ENCODE results near the gene LIPF. TPM values are rescaled to one million over a fixed set of nuclear protein-coding genes. Genes with fewer than 3 reads are reported as not detected.

Gene LIPF, protein sequence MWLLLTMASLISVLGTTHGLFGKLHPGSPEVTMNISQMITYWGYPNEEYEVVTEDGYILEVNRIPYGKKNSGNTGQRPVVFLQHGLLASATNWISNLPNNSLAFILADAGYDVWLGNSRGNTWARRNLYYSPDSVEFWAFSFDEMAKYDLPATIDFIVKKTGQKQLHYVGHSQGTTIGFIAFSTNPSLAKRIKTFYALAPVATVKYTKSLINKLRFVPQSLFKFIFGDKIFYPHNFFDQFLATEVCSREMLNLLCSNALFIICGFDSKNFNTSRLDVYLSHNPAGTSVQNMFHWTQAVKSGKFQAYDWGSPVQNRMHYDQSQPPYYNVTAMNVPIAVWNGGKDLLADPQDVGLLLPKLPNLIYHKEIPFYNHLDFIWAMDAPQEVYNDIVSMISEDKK
- not detected for total RNA-seq

DNA sequence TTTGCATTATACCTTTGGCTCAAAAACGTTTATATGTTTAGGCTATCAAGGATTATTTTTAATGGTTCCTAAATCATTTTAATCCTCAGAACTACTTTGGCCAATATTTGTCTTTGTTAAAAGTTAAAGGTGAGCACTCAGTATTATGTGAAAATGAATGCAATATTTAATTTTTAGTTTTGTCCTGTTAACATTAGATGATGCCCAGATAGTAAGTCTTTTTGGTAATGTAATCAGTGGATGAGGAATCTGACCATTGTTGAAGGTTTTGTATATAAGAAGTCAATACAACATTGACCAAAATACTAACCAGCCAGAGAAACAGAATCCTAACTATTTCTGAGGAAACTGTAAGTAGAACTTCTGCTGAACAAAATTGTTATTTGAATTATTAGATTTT, at the start of gene LIPF:
TSS of gene LIPF (plus strand) at position 301 of the 400 bp plus-strand sequence. CDS start 2,856 bp downstream, outside the sequence.
- Mint-ChIP-seq H3K4me1 (peaks cover 1% of the 10 kb centered on the region), H3K27ac (no peak within 1 kb of the TSS), H3K9me3 (peaks cover 1% of the 10 kb centered on the region), H3K27me3 (peaks cover 15% of the 10 kb centered on the region), H3K36me3 (no peaks in the 10 kb centered on the region), H3K4me3 (no peak within 1 kb of the TSS)
- no peak for DNase-seq

DNA sequence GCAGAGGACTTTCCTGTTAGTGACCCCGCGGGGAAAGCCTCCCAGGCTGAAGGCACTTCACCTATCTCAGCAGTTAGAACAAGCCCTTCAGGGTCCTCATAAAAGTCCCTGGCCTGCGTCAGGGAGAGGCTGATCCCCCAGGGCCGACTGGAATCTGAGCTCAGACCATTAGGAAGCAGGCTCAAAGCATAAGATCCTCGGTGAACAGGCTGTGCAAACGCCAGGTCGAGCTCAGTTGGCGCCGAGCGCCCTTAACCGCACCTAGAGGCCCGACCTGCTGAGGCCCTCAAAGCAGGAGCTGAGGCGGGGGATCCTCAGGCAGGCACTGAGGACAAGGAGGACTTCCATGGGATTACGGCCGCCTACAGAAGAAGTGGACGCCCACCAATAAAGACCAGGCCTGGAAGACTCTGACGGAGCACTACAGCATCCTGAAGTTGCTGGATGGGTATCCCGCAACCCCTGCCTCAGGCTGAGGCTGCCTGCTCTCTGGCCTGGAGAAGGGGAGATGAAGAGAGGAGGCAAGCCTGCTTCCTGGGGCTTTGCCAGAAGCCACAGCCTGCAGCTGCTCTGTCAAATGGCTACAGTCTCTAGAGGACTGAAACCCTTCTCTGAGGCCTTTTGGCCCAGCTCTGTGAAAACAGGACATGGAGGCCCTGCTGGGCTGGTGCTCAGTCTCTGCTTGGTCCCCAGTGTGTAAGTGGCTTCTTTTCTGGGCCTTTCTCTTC, 47.8 kb upstream of the LIPF start:
- H3K9me3 Mint-ChIP-seq, result no peaks in the 10 kb centered on the region
- DNase-seq, result no peak
- no peaks in the 10 kb centered on the region for H3K27me3 Mint-ChIP-seq
- no peak overlapping the region for H3K27ac Mint-ChIP-seq
- no peak overlapping the region for H3K4me3 Mint-ChIP-seq
- no peaks in the 10 kb centered on the region for H3K36me3 Mint-ChIP-seq
- no peaks in the 10 kb centered on the region for H3K4me1 Mint-ChIP-seq

DNA sequence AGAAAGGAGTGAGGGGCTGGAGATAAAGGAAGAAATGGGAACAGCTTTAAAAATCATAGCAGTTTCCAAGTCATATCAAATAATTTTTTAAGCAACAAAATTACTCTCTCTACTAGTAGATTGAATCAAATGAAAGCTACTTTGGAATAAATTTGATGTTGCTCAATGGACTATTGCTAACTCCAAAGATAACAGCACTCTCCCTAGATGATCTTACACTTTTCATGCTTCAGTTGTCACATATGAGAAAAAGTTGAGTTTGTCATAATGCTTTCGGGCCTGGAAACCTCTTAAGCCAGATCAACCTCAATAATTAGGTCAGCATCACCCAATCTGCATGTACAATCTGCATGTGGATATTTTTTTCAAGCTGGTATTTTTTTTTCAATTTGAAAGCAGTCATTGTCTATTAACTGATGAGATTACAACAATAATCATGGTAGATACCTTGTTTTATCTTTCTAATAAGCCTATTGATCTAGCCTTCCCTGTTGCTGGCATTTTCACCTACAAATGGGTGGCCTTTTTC, 46.4 kb upstream of the LIPF start:
- no peak for DNase-seq
- no peak overlapping the region for H3K27ac Mint-ChIP-seq
- H3K9me3 Mint-ChIP-seq, result no peaks in the 10 kb centered on the region
- H3K4me1 Mint-ChIP-seq, result no peaks in the 10 kb centered on the region
- no peaks in the 10 kb centered on the region for H3K27me3 Mint-ChIP-seq
- no peak overlapping the region for H3K4me3 Mint-ChIP-seq
- no peaks in the 10 kb centered on the region for H3K36me3 Mint-ChIP-seq

DNA sequence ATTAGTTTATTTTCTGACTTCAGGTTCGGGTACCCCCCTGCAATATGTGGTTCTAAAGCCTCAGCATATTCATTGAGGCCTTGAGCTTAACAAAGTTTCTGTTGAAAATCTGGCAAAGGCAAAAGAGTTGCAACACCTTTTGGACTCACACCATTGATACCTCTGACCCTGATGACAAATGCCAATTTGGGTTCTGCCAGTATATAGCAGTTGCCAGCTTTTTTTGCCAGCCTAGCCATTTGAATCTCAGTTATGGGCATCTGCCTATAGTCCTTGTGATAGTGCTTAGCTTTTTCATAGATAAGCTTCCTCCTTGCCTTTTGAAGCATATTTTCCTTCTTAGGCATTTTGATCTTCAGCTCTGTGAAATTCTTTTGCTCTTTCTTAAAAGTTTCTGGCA, 45.7 kb upstream of the LIPF start:
- DNase-seq, result no peak
- H3K27ac Mint-ChIP-seq, result no peak overlapping the region
- H3K9me3 Mint-ChIP-seq, result no peaks in the 10 kb centered on the region
- no peaks in the 10 kb centered on the region for H3K36me3 Mint-ChIP-seq
- H3K4me1 Mint-ChIP-seq, result no peaks in the 10 kb centered on the region
- H3K27me3 Mint-ChIP-seq, result no peaks in the 10 kb centered on the region
- no peak overlapping the region for H3K4me3 Mint-ChIP-seq

DNA sequence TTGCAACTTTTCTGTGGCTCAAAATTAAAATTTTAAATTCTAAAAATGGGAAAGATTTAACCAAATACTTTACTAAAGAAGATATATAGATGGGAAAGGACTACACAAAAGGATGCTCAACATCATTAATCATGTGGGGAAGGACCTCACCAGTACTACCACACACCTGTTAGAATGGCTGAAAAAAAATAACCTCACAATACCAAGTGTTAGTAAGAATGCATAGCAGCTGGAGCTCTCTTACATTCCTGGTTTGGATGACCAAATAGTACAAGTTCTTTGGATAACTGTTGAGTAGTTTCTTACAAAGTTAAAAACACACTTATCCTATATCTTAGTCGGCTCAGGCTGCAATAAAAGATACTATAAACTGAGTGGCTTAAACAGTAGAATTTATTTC, 43.8 kb upstream of the LIPF start:
- H3K27me3 Mint-ChIP-seq, result no peaks in the 10 kb centered on the region
- H3K4me1 Mint-ChIP-seq, result peaks cover 3% of the 10 kb centered on the region
- no peak overlapping the region for H3K27ac Mint-ChIP-seq
- no peaks in the 10 kb centered on the region for H3K9me3 Mint-ChIP-seq
- H3K4me3 Mint-ChIP-seq, result no peak overlapping the region
- no peak for DNase-seq
- no peaks in the 10 kb centered on the region for H3K36me3 Mint-ChIP-seq

DNA sequence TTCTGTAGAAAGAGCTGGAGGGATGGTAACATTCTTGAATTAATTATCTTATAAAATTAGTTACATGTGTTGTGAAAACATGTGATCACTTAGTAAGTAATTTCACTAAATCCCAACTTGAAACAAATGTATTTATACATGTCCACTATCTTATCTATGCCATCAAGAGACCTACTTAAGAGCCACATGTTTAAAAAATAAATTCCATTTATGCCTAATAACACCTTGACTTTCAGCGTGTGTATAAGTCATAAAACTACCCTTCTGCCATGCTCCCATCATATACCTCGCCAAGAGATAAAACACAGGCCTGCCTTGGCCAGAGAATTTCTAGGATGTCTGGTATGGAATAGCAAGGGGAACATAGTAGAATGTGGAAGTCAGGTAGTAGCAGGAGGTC, 40.4 kb upstream of the LIPF start:
- H3K4me3 Mint-ChIP-seq, result no peak overlapping the region
- no peaks in the 10 kb centered on the region for H3K36me3 Mint-ChIP-seq
- no peak for DNase-seq

DNA sequence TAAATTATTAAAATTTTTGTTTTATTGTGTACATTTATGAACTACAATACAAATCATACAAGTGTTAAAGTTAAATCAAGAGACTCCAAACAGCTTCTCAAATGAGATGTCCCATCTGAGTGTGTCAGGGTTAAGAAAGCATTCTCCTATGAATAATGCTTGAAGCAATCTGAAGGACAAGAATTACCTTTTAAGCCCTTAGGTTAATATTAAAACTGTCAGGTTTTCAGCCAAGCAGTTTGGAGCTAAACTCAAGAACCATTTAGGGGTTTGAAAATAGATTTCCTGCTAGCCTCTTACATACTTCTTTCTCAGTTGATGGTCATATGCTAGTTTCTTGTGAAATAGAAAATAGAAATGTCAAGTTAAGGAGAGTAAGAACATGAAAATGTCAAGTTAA, 39.4 kb upstream of the LIPF start:
- no peak for DNase-seq

More for the DNA sequence above, 40.4 kb upstream of the LIPF start:
- no peak overlapping the region for H3K27ac Mint-ChIP-seq
- H3K4me1 Mint-ChIP-seq, result peaks cover 3% of the 10 kb centered on the region
- H3K9me3 Mint-ChIP-seq, result peaks cover 5% of the 10 kb centered on the region
- no peaks in the 10 kb centered on the region for H3K27me3 Mint-ChIP-seq

DNA sequence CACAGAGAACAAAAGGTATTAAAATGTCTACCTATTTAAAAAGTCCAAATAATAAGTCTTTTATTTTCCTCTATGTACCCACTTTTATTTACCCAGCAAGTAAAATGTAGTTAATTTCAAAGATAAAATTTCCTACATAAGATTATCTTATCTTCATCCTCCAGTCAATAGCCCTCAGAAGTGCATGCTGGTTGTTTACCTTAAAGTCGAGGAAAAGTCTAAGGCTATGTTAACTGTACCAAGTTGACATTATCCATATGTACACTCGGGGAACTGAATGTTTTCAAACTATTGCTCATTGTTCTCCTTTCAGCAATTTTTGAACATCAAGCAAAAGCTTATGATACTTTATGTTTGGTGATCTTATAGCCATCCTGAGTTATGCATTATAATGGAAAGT, 24.1 kb upstream of the LIPF start:
- H3K4me1 Mint-ChIP-seq, result no peaks in the 10 kb centered on the region
- H3K27me3 Mint-ChIP-seq, result peaks cover 24% of the 10 kb centered on the region
- H3K36me3 Mint-ChIP-seq, result peaks cover 2% of the 10 kb centered on the region
- no peak overlapping the region for H3K27ac Mint-ChIP-seq
- H3K4me3 Mint-ChIP-seq, result no peak overlapping the region
- peaks cover 2% of the 10 kb centered on the region for H3K9me3 Mint-ChIP-seq
- DNase-seq, result no peak

More for the DNA sequence above, 39.4 kb upstream of the LIPF start:
- no peaks in the 10 kb centered on the region for H3K27me3 Mint-ChIP-seq
- no peak overlapping the region for H3K4me3 Mint-ChIP-seq
- H3K36me3 Mint-ChIP-seq, result no peaks in the 10 kb centered on the region
- peaks cover 7% of the 10 kb centered on the region for H3K9me3 Mint-ChIP-seq
- H3K4me1 Mint-ChIP-seq, result peaks cover 3% of the 10 kb centered on the region
- no peak overlapping the region for H3K27ac Mint-ChIP-seq

DNA sequence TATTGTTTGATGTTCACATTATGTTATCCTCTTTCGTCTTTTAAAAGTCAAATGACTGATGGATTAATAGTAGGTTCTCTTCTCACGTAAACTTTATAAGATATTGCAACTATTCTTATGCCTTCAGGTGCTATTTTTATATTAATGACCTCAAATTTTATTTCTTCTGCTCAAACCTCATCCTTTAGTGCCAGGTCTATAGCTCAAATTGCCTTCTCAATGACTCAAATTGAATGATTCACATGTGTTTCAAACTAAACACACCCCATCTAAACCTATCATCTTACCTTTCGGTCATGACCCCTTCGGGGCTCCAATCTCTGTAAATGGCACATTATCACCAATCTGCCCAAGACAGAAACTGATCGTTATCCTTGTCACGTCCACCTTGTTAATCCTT, 22.0 kb upstream of the LIPF start:
- DNase-seq, result no peak
- Mint-ChIP-seq H3K27ac (no peak overlapping the region), H3K4me3 (no peak overlapping the region), H3K9me3 (peaks cover 2% of the 10 kb centered on the region), H3K36me3 (peaks cover 2% of the 10 kb centered on the region), H3K4me1 (no peaks in the 10 kb centered on the region), H3K27me3 (peaks cover 14% of the 10 kb centered on the region)

DNA sequence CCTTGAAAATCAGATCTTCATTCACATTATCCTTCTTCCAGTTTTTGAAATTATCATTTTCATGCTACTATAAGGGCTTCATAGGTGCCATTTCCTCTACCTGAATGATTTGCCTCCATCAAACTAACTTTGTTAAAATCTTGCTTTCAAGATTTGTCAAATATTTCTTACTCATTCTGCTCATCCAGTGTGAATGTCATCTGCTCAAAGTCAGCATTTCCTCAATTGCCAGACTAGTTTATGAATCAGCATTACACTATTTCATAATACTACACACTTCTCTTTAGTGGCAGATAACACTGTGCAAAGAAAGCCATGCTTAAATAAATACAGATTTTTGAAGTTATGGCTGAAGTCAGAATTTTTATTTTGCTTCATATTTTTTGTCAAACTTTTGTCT, 21.3 kb upstream of the LIPF start:
- Mint-ChIP-seq H3K4me1 (no peaks in the 10 kb centered on the region), H3K4me3 (no peak overlapping the region), H3K27me3 (peaks cover 9% of the 10 kb centered on the region), H3K36me3 (peaks cover 2% of the 10 kb centered on the region), H3K9me3 (peaks cover 2% of the 10 kb centered on the region), H3K27ac (no peak overlapping the region)
- DNase-seq, result no peak

DNA sequence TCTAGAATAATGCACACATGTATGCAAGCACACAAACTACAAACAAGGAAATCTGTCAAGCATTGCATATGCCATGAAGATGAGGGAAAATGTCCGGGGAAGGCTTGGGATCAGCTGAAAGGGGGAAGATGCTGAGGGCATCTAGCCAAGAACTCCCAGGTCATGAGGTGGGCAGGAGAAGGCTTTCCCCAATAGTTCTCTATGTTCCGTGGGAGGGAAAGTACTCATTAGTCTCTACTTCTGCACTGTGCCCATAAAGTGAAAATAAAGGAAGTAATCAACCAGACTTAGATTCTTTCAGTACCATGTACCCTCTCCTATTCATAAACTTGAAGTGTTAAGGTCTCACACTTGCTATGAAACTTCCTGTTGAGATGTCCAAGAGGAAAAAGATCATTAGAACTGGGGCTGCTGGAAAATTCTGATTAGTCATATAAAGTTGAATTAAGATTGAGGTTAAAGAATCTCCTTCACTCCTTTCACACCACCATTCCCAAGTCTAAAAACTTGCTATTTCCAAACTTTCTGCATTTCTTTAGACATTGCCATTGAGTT, 17.1 kb upstream of the LIPF start:
- Mint-ChIP-seq H3K9me3 (no peaks in the 10 kb centered on the region), H3K27me3 (peaks cover 18% of the 10 kb centered on the region), H3K27ac (no peak overlapping the region), H3K36me3 (no peaks in the 10 kb centered on the region), H3K4me1 (no peaks in the 10 kb centered on the region), H3K4me3 (no peak overlapping the region)
- DNase-seq, result no peak

DNA sequence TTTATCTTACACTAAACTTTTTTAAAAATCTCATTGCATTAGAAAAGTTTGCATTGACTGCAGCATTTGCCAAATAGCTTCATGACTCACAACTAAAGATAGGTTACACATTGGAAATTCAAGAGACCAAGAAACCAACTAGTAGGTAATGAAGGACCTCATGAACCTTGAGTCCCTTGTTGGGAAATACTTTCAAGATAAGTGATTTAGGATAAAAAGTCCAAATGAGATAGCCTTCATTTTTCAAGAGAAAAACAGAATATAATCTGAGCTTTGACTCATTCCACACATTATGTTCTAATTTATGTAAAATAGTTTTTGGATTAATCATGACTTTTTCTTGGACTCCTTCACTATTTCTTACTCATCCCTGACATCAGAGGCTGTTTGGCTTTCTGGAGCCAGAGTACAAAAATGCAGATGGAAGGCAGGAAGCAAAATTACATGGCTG, 13.1 kb upstream of the LIPF start:
- Mint-ChIP-seq H3K27ac (no peak overlapping the region), H3K4me1 (no peaks in the 10 kb centered on the region), H3K9me3 (no peaks in the 10 kb centered on the region), H3K4me3 (no peak overlapping the region), H3K27me3 (peaks cover 24% of the 10 kb centered on the region), H3K36me3 (no peaks in the 10 kb centered on the region)
- DNase-seq, result no peak

DNA sequence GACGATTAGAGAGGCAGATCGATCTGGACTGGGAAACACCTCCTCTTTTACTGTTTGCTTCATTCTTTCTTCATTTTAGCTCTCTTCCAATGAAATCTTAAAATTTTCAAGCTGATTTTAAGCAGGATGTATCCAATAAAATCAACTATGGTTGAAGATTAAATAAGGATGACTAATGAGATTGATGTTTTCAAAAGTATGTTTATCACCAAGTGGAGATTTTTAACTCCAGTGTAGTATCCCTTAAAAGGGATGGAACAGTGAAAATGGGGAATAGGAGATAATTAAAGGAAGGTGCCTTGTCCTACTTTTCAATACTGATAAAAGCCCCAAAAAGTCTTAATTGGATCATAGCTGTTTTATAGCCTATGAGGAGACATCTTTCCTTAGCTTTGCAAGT, 11.6 kb upstream of the LIPF start:
- peaks cover 20% of the 10 kb centered on the region for H3K27me3 Mint-ChIP-seq
- DNase-seq, result no peak
- no peaks in the 10 kb centered on the region for H3K36me3 Mint-ChIP-seq
- H3K4me1 Mint-ChIP-seq, result no peaks in the 10 kb centered on the region
- H3K4me3 Mint-ChIP-seq, result no peak overlapping the region
- no peaks in the 10 kb centered on the region for H3K9me3 Mint-ChIP-seq
- no peak overlapping the region for H3K27ac Mint-ChIP-seq

DNA sequence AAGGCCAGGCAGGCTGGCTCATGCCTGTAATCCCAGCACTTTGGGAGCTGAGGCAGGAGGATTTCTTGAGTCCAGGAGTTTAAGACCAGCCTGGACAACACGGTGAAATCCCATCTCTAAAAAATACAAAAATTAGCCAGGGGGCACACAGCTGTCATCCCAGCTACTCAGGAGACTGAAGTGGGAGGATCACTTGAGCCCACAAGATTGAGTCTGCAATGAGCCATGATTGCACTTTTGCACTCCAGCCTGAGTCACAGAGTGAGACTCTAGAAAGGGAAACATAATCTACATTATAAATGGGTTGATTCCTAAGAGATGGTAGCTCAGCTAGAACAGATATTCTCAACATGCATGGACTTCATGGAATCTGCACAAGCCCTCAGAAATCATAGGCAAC, 6.3 kb upstream of the LIPF start:
- Mint-ChIP-seq H3K9me3 (no peaks in the 10 kb centered on the region), H3K36me3 (no peaks in the 10 kb centered on the region), H3K4me3 (no peak overlapping the region), H3K4me1 (no peaks in the 10 kb centered on the region), H3K27me3 (peaks cover 16% of the 10 kb centered on the region), H3K27ac (no peak overlapping the region)
- DNase-seq, result no peak
